Neural progenitor cell (in vitro differentiated cells): ENCODE measurements around the gene PACRG.

Source experiments
- EZH2 ChIP-seq: fragments of 200-600 bp; sonication (generic); IDR thresholded peaks from 2 replicates; pipeline ENCODE4 v1.6.1; 2017; ENCODE audit warnings: antibody characterized with exemption, mild to moderate bottlenecking, moderate library complexity
- EZH2phosphoT487 ChIP-seq: fragments of 200-600 bp; sonication (generic); IDR thresholded peaks from 2 replicates; pipeline ENCODE4 v1.6.1; 2017; ENCODE audit warnings: antibody characterized with exemption
- TF ChIP-seq, protein P1 (sequence below): fragments of 200-600 bp; sonication (generic); IDR thresholded peaks from 2 replicates; pipeline ENCODE4 v1.5.1; 2017; ENCODE audit warnings: antibody characterized with exemption, mild to moderate bottlenecking

DNA sequence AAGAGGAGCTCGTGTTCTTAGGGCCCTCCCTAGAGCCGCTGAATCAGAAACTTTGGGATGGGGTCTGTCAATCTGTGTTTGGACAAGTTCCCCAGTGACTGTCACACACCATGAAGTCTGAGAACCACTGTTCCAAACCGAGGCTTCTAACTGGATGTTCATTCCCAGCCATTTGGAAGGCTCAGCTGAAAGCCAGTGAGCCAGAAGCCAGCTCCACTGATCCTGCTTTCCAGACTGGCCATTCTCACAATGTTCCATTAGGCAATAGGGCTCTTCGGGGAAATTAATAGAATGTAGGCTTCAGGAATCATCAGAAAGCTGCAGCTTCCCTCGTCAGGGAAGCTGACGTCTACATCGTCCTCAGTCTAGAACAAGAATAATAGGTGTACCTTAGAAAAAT is 595.9 kb downstream of the PACRG start:
- TF ChIP-seq, protein P1, sequence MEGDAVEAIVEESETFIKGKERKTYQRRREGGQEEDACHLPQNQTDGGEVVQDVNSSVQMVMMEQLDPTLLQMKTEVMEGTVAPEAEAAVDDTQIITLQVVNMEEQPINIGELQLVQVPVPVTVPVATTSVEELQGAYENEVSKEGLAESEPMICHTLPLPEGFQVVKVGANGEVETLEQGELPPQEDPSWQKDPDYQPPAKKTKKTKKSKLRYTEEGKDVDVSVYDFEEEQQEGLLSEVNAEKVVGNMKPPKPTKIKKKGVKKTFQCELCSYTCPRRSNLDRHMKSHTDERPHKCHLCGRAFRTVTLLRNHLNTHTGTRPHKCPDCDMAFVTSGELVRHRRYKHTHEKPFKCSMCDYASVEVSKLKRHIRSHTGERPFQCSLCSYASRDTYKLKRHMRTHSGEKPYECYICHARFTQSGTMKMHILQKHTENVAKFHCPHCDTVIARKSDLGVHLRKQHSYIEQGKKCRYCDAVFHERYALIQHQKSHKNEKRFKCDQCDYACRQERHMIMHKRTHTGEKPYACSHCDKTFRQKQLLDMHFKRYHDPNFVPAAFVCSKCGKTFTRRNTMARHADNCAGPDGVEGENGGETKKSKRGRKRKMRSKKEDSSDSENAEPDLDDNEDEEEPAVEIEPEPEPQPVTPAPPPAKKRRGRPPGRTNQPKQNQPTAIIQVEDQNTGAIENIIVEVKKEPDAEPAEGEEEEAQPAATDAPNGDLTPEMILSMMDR: no peak
- TF ChIP-seq EZH2 (no peak), EZH2phosphoT487 (no peak)
